K562 (cell line): ENCODE measurements around the gene C1orf116. TPM values are rescaled to one million over a fixed set of nuclear protein-coding genes. Genes with fewer than 3 reads are reported as not detected.

Experiments used
- ATAC-seq: fragments of 200-7000 bp; cut with Tn5 transposase; 3 replicates; pipeline ENCODE4 v1.9.1; 2020; ENCODE audit warnings: moderate library complexity
- BruUV-seq: library from RNA; stranded (reverse); fragments of 400-500 nt; replicated peaks from 2 replicates; lab custom pipeline; 2021; lab: Mats Ljungman, UMichigan
- CTCF ChIA-PET: fragments of 300-600 bp; formaldehyde crosslinking; extraction: SDS; loops from one replicate; lab custom pipeline; 2021; ENCODE audit warnings: low intra/inter-chr PET ratio; lab: Yijun Ruan, JAX
- POLR2A ChIA-PET: fragments of 300-600, 350-650 bp; sonication (Branson Sonifier 250); formaldehyde crosslinking; extraction: SDS; loops from one replicate; lab custom pipeline; 2021; ENCODE audit warnings: antibody characterized with exemption, inconsistent platforms; lab: Yijun Ruan, JAX
- DNase-seq, 4 experiments: peaks; one replicate each; pipeline versions ENCODE4 v3.0.0 to v3.0.0-alpha.2; 2011 to 2018; ENCODE audit warnings: low spot score in 3 of 4, mixed read lengths in 3 of 4; ENCODE audit errors: extremely low read depth in 1 of 4
- FAIRE-seq: peaks from 2 replicates; lab custom pipeline; 2011; peaks lifted over from hg19 to GRCh38; lab: Jason Lieb, UNC
- H2AFZ ChIP-seq: 2 replicates; pipeline ENCODE4 v1.6.0; 2011; ENCODE audit warnings: low read depth, low read length, control low read depth, inconsistent platforms
- H3K27ac ChIP-seq: fragments of 200-600 bp; 3 replicates; pipeline ENCODE4 v1.8.0; 2011; ENCODE audit warnings: low read depth, mild to moderate bottlenecking, control low read depth, inconsistent platforms, low read length, moderate library complexity, mixed read lengths; ENCODE audit errors: extremely low read depth
- H3K27me3 ChIP-seq, 2 experiments: fragments of 300-600 bp in 1 of 2; 2 replicates in 1 of 2; 3 replicates in 1 of 2; pipeline versions ENCODE4 v1.6.0 to v1.8.0; 2011; ENCODE audit warnings: inconsistent platforms in 2 of 2, low read length in 2 of 2, mild to moderate bottlenecking in 1 of 2, mixed read lengths in 1 of 2, moderate library complexity in 1 of 2; ENCODE audit not compliant: control insufficient read depth in 2 of 2, insufficient read depth in 2 of 2
- H3K36me3 ChIP-seq: fragments of 300-600 bp; 3 replicates; pipeline ENCODE4 v1.8.0; 2011; ENCODE audit warnings: mild to moderate bottlenecking, low read length, inconsistent platforms; ENCODE audit not compliant: control insufficient read depth, insufficient read depth
- H3K4me1 ChIP-seq, 2 experiments: fragments of 200-600 bp in 1 of 2; replicated peaks in 1 of 2; 2 replicates in 1 of 2; 3 replicates in 1 of 2; pipeline versions ENCODE4 v1.5.1 to v1.8.0; 2011; ENCODE audit warnings: inconsistent platforms in 2 of 2, low read length in 2 of 2, mild to moderate bottlenecking in 1 of 2, mixed read lengths in 1 of 2, moderate library complexity in 1 of 2; ENCODE audit not compliant: control insufficient read depth in 2 of 2, insufficient read depth in 2 of 2
- H3K4me2 ChIP-seq: 2 replicates; pipeline ENCODE4 v1.6.1; 2011; ENCODE audit warnings: low read length, control low read depth, inconsistent platforms, mixed read lengths; ENCODE audit not compliant: insufficient read depth
- H3K4me3 ChIP-seq: fragments of 200-600 bp; sonication (generic), shearing (Covaris generic); 2 replicates; pipeline ENCODE4 v1.5.1; 2016; ENCODE audit warnings: control low read depth, inconsistent platforms
- H3K79me2 ChIP-seq: fragments of 200-600 bp; 3 replicates; pipeline ENCODE4 v1.8.0; 2011; ENCODE audit warnings: low read length, inconsistent platforms; ENCODE audit not compliant: control insufficient read depth, insufficient read depth
- H3K9ac ChIP-seq, 2 experiments: 2 replicates each; pipeline versions ENCODE4 v1.6.0 to v1.6.1; 2011; ENCODE audit warnings: low read depth in 2 of 2, low read length in 2 of 2, control low read depth in 1 of 2, inconsistent platforms in 1 of 2, mild to moderate bottlenecking in 1 of 2, mixed read lengths in 1 of 2; ENCODE audit not compliant: insufficient read depth in 1 of 2
- H3K9me1 ChIP-seq: one replicate; pipeline ENCODE4 v1.6.0; 2011; ENCODE audit warnings: inconsistent platforms, mild to moderate bottlenecking, low read length, moderate library complexity; ENCODE audit not compliant: control insufficient read depth, insufficient read depth
- H3K9me3 ChIP-seq: replicated peaks from 2 replicates; pipeline ENCODE4 v1.5.1; 2011; ENCODE audit warnings: low read depth, low read length, inconsistent platforms; ENCODE audit not compliant: control insufficient read depth, insufficient read depth
- H4K20me1 ChIP-seq: replicated peaks from 2 replicates; pipeline ENCODE4 v1.6.1; 2011; ENCODE audit warnings: low read length, inconsistent platforms, mixed read lengths; ENCODE audit not compliant: control insufficient read depth, insufficient read depth
- BRF1 ChIP-seq: IDR thresholded peaks from 3 replicates; pipeline ENCODE4 v1.6.1; 2011; ENCODE audit warnings: borderline replicate concordance, mild to moderate bottlenecking; ENCODE audit not compliant: insufficient read length; ENCODE audit errors: extremely low read depth
- FUS ChIP-seq: fragments of 200-400 bp; formaldehyde crosslinking; optimal IDR thresholded peaks from 2 replicates; pipeline ENCODE3; 2017; ENCODE audit warnings: low read depth, low read length
- HDAC2 ChIP-seq: fragments of 450-650 bp; IDR thresholded peaks from 2 replicates; pipeline ENCODE4 v1.6.1; 2016; ENCODE audit warnings: mild to moderate bottlenecking
- MAFF ChIP-seq: IDR thresholded peaks from 2 replicates; pipeline ENCODE4 v1.6.1; 2012; ENCODE audit warnings: low read length, improper control_type of control experiment
- MTA2 ChIP-seq: fragments of 450-650 bp; IDR thresholded peaks from 2 replicates; pipeline ENCODE4 v1.6.1; 2016; ENCODE audit warnings: low read depth
- NR2F6 ChIP-seq: fragments of 450-650 bp; formaldehyde crosslinking; IDR thresholded peaks from 2 replicates; pipeline ENCODE4 v1.4.0; 2020; ENCODE audit warnings: mild to moderate bottlenecking
- POLR3G ChIP-seq: IDR thresholded peaks from 2 replicates; pipeline ENCODE4 v1.6.1; 2011; ENCODE audit not compliant: insufficient read length, insufficient replicate concordance; ENCODE audit errors: extremely low read depth
- SRSF1 ChIP-seq: fragments of 200-400 bp; formaldehyde crosslinking; IDR thresholded peaks from 2 replicates; pipeline ENCODE4 v1.6.1; 2017; ENCODE audit warnings: mild to moderate bottlenecking, low read depth, low read length, moderate library complexity
- SUPT5H ChIP-seq: fragments of 450-650 bp; IDR thresholded peaks from 2 replicates; pipeline ENCODE4 v1.6.1; 2016
- TOE1 ChIP-seq, 2 experiments: fragments of 450-650 bp in 1 of 2; sonication (generic) in 1 of 2; formaldehyde crosslinking in 1 of 2; IDR thresholded peaks; 2 replicates each; pipeline versions ENCODE4 v1.7.1 to v1.8.0; 2016 to 2022; ENCODE audit warnings: borderline replicate concordance in 2 of 2, mild to moderate bottlenecking in 2 of 2, antibody characterized with exemption in 1 of 2, inconsistent platforms in 1 of 2, low read depth in 1 of 2, missing genetic modification reagents in 1 of 2, moderate library complexity in 1 of 2
- TSC22D4 ChIP-seq: fragments of 450-650 bp; IDR thresholded peaks from 2 replicates; pipeline ENCODE4 v1.6.1; 2016; ENCODE audit warnings: missing genetic modification characterization, missing biosample characterization, control low read depth
- ZFPM2 ChIP-seq: fragments of 250-450 bp; sonication (Bioruptor Pico); IDR thresholded peaks from 2 replicates; pipeline ENCODE4 v1.5.1; 2022; ENCODE audit warnings: mild to moderate bottlenecking
- ZNF121 ChIP-seq: sonication (generic); formaldehyde crosslinking; conservative IDR thresholded peaks from 2 replicates; pipeline ENCODE4 v1.8.0; 2022; ENCODE audit warnings: missing genetic modification reagents
- ZNF699 ChIP-seq: fragments of 250-450 bp; sonication (Bioruptor Pico); IDR thresholded peaks from 2 replicates; pipeline ENCODE4 v1.8.0; 2021; ENCODE audit warnings: mild to moderate bottlenecking, moderate library complexity; ENCODE audit not compliant: insufficient replicate concordance
- WGBS: fragments of 100-300 bp; shearing (Covaris generic); methylation state at CpG from one replicate; pipeline ENCODE4 v1.1.6; 2016; ENCODE audit warnings: low coverage, mixed read lengths; ENCODE audit not compliant: insufficient coverage; ENCODE audit errors: missing lambda C conversion rate; 5-methylcytosine and 5-hydroxymethylcytosine counted together
- in situ Hi-C: fragments of 300-500 bp; cut with MboI; formaldehyde crosslinking; loops from 4 replicates; pipeline ENCODE4 v1.15.0; 2018; ENCODE audit warnings: inconsistent platforms, mixed read lengths
- intact Hi-C: fragments of 100-400 bp; cut with micrococcal nuclease; formaldehyde crosslinking; loops from 2 replicates; pipeline ENCODE4 v1.14.2; 2022
- polyA plus RNA-seq, 8 experiments: library from polyadenylated mRNA; depleted of rRNA in 4 of 8; stranded (reverse) in 5 of 8; unstranded in 3 of 8; fragments of >200 nt; fragmentation: Nextera tagmentation in 2 of 8; fragmentation: Illumina TruSeq in 1 of 8; extraction: Ambion mirVana in 2 of 8; extraction: Trizol in 1 of 8; gene quantifications; 2 replicates each; pipeline versions ENCODE4 v1.2.1 to v1.2.3, GENCODE V29; 2011 to 2014; ENCODE audit warnings: inconsistent platforms in 1 of 8, missing spikeins in 1 of 8
- total RNA-seq, 7 experiments: library from RNA; depleted of rRNA in 6 of 7; stranded (reverse); fragments of >200 nt in 6 of 7; fragmentation: Illumina TruSeq in 2 of 7; extraction: Trizol in 2 of 7; gene quantifications; 2 replicates each; pipeline versions ENCODE4 v1.2.1 to v1.2.3, GENCODE V29; 2011 to 2021; ENCODE audit warnings: low replicate concordance in 1 of 7
- TF ChIP-seq, protein P1 (sequence below): fragments of 250-450 bp; sonication (Bioruptor Pico); IDR thresholded peaks from 2 replicates; pipeline ENCODE4 v1.8.0; 2021; ENCODE audit warnings: moderate library complexity, mild to moderate bottlenecking, inconsistent platforms
- TF ChIP-seq, protein P2 (sequence below), 2 experiments: fragments of 450-650 bp; conservative IDR thresholded peaks; 2 replicates each; pipeline ENCODE4 v1.6.1; 2017; ENCODE audit warnings: mild to moderate bottlenecking in 2 of 2, moderate library complexity in 2 of 2
- TF ChIP-seq, protein P3 (sequence below): fragments of 250-450 bp; sonication (Bioruptor Pico); IDR thresholded peaks from 2 replicates; pipeline ENCODE4 v1.5.1; 2021; ENCODE audit warnings: mild to moderate bottlenecking

Gene C1orf116
- total and polyA plus RNA-seq, 9 of the 15 experiments (the other 6 are each of a cell fraction or from before 2014, with no cell fraction given): 0.62 to 3.0 (median 0.95) TPM

DNA sequence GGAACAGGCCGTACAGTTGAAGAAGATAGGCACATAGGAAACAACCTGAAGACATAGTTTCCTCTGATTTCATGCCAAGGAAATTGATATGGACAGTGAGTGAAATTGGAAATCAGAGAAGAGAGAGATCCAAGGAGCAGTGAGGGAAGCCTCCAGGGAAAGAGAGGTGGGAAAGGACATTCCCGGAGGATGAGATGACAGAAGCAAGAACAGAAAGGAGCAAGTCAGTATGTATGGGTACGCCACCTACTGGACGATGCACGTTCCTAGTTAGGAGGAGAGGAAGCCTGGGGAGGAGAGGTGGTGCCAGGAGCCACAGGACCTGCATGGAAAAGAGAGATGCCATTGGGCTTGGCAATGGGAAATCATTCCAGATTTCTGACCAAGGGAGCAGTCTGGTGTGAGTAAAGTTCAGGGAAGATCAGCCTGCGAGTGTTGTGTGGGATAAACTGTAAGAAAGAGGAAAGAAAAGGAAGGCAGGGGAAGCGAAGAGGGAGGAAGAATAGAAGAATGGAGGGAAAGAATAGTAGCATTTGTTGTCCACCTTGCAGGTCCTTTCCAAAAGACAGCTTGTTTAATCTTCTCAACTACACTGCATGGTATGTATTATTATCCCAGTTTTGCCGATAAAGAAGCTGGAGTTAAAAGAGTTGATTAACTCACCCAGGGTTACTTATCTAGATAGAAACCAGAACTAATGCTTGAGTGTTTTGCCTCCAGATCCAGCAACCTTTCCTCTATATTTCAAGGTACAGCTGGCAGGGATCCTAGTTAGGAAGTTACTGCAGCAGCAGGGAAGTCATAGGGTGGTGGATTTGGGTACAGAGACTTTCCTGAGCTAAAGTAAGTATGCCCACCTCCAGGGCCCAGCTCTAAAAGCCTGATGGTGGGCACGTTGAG lies 27.4 kb downstream of the C1orf116 start (continued):
- no peak for TF ChIP-seq NR2F6 (CRISPR knock-in tag)
- TF ChIP-seq ZNF121 (CRISPR knock-in tag): no peak
- TF ChIP-seq BRF1: no peak
- peak; percentile 6; the same call in 1 of the 2 replicates for TF ChIP-seq MAFF
- TF ChIP-seq, all 486 proteins: peak for 73

DNA sequence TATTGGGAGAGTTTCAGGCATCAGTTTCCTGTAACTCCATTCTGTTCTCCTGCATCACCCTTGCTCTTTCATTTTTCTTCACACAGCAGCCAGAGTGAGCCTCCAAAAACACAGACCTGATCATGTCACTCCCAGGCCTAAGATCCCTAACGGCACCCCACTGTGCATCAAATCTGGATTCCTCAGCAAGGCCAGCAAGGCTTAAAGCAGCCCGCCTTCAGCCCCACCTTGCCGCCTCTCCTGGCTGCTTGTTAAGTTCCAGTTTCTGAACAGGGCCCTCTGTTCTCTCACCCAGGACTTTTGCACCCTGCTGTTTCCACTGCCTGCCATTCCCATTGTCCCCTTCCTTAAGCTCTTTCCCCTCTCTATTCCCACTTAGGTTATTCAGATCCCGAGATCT lies 29.3 kb downstream of the C1orf116 start:
- no peak overlapping the region for H3K27ac ChIP-seq
- in situ Hi-C loops (no loop called here), intact Hi-C loops (no loop called here)
- FAIRE-seq (no peak), DNase-seq (no peak), ATAC-seq (no peak)
- no peaks in the 10 kb centered on the region for H3K9me3 ChIP-seq
- peak overlapping the region; percentile 74 for H2AFZ ChIP-seq
- H3K9me1 ChIP-seq: no peaks in the 10 kb centered on the region
- ChIA-PET CTCF (no interaction called here), POLR2A (interaction anchor here (0.5 to 1.2 kb wide), 2 partner anchors 39 to 44 kb away, joined by 3 read pairs; no protein-coding TSS in a partner anchor)
- H4K20me1 ChIP-seq: no peaks in the 10 kb centered on the region
- no peak overlapping the region for H3K4me2 ChIP-seq
- H3K4me1 ChIP-seq: peaks cover 8 to 38% of the 10 kb centered on the region in 2 experiments; a peak in 4 of 5 replicates
- WGBS: 39% methylated on average over 4 of the region's 4 CpGs
- peak overlapping the region in 1 of 2 experiments; percentile 61; a peak in 1 of 4 replicates for H3K9ac ChIP-seq
- H3K4me3 ChIP-seq: no peak overlapping the region
- no TSS peak for BruUV-seq
- no peaks in the 10 kb centered on the region for H3K27me3 ChIP-seq
- H3K79me2 ChIP-seq: no peaks in the 10 kb centered on the region
- no peaks in the 10 kb centered on the region for H3K36me3 ChIP-seq
- TF ChIP-seq SRSF1 (no peak), FUS (no peak), ZFPM2 (CRISPR knock-in tag) (no peak), HDAC2 (no peak), POLR3G (no peak), TSC22D4 (tag) (no peak), MTA2 (no peak), ZNF699 (CRISPR knock-in tag) (no peak), SUPT5H (no peak), TOE1 (IDR thresholded peaks at IDR 0.05; ENCODE audit: borderline replicate concordance) (no peak), TOE1 (CRISPR knock-in tag; IDR thresholded peaks at IDR 0.05; ENCODE audit: borderline replicate concordance, low read depth) (no peak)
- TF ChIP-seq, protein P1, sequence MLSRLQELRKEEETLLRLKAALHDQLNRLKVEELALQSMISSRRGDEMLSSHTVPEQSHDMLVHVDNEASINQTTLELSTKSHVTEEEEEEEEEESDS (CRISPR knock-in tag): no peak
- TF ChIP-seq, protein P2, sequence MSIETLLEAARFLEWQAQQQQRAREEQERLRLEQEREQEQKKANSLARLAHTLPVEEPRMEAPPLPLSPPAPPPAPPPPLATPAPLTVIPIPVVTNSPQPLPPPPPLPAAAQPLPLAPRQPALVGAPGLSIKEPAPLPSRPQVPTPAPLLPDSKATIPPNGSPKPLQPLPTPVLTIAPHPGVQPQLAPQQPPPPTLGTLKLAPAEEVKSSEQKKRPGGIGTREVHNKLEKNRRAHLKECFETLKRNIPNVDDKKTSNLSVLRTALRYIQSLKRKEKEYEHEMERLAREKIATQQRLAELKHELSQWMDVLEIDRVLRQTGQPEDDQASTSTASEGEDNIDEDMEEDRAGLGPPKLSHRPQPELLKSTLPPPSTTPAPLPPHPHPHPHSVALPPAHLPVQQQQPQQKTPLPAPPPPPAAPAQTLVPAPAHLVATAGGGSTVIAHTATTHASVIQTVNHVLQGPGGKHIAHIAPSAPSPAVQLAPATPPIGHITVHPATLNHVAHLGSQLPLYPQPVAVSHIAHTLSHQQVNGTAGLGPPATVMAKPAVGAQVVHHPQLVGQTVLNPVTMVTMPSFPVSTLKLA (conservative IDR thresholded peaks at IDR 0.05): no peak
- TF ChIP-seq, protein P3, sequence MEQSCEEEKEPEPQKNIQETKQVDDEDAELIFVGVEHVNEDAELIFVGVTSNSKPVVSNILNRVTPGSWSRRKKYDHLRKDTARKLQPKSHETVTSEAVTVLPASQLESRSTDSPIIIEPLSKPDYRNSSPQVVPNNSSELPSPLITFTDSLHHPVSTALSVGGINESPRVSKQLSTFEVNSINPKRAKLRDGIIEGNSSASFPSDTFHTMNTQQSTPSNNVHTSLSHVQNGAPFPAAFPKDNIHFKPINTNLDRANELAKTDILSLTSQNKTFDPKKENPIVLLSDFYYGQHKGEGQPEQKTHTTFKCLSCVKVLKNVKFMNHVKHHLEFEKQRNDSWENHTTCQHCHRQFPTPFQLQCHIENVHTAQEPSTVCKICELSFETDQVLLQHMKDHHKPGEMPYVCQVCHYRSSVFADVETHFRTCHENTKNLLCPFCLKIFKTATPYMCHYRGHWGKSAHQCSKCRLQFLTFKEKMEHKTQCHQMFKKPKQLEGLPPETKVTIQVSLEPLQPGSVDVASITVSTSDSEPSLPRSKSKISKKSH (CRISPR knock-in tag): no peak
